ENCODE measurements around the gene GAS2L3. TPM values are rescaled to one million over a fixed set of nuclear protein-coding genes. Genes with fewer than 3 reads are reported as not detected.
"Not testable (repeated sequence)": the region's sequence is repeated elsewhere in the genome, so short reads cannot be mapped to it uniquely, and the experiment has no call there.

GAS2L3 gene
- total RNA-seq, 4 donors from 2014 or later, result 0.12 to 3.8 (median 0.51) TPM

GRCh38 chr12:100579844-100580243 is 6.4 kb downstream of the GAS2L3 start:
- no peaks in the 10 kb centered on the region for H3K9me3 ChIP-seq
- no peak for ATAC-seq
- intact Hi-C loops (cut with DNase I; ENCODE audit: low total_unique reads), result loop anchor here (10.0 kb wide), 1 partner anchor 315 kb away; the partner anchor contains the start of genes DEPDC4 and SCYL2

GRCh38 chr12:100584256-100584655 is 10.8 kb downstream of the GAS2L3 start:
- DNase-seq (no peak), ATAC-seq (no peak)
- no peak overlapping the region for H3K4me3 ChIP-seq
- H3K27me3 ChIP-seq, result no peaks in the 10 kb centered on the region
- no peaks in the 10 kb centered on the region for H3K9me3 ChIP-seq
- TF ChIP-seq CTCF (IDR thresholded peaks at IDR 0.05 in 4 of 5, conservative IDR thresholded peaks at IDR 0.05 in 1 of 5) (no peak), POLR2A (IDR thresholded peaks at IDR 0.05) (no peak)
- intact Hi-C loops (cut with DNase I; ENCODE audit: low total_unique reads), result no loop called here
- H3K4me1 ChIP-seq, result no peaks in the 10 kb centered on the region
- in situ Hi-C loops (cut with MboI; ENCODE audit: low sequenced_read_pairs in 4 of 4), result no loop called here
- no peak overlapping the region for H3K27ac ChIP-seq
- no peaks in the 10 kb centered on the region for H3K36me3 ChIP-seq

More at GRCh38 chr12:100579844-100580243, 6.4 kb downstream of the GAS2L3 start:
- peaks cover under 1 to 4% of the 10 kb centered on the region in 2 donors for H3K4me1 ChIP-seq
- peaks cover 0 to 3% (median 2%) of the 10 kb centered on the region in 3 donors for H3K27me3 ChIP-seq
- no peak for DNase-seq
- H3K27ac ChIP-seq, result no peak overlapping the region
- H3K36me3 ChIP-seq, result no peaks in the 10 kb centered on the region
- TF ChIP-seq CTCF (IDR thresholded peaks at IDR 0.05 in 4 of 5, conservative IDR thresholded peaks at IDR 0.05 in 1 of 5) (no peak), POLR2A (IDR thresholded peaks at IDR 0.05) (no peak)
- H3K4me3 ChIP-seq, result no peak overlapping the region
- in situ Hi-C loops (cut with MboI; ENCODE audit: low sequenced_read_pairs in 4 of 4), result no loop called here

- H3K4me3 ChIP-seq, result no peak overlapping the region
- DNase-seq, result no peak
- H3K27ac ChIP-seq, result no peak overlapping the region
- no peaks in the 10 kb centered on the region for H3K36me3 ChIP-seq
- TF ChIP-seq CTCF (IDR thresholded peaks at IDR 0.05 in 4 of 5, conservative IDR thresholded peaks at IDR 0.05 in 1 of 5) (no peak), POLR2A (IDR thresholded peaks at IDR 0.05) (no peak)
- H3K9me3 ChIP-seq, result no peaks in the 10 kb centered on the region
- ATAC-seq, result no peak
- in situ Hi-C loops (cut with MboI; ENCODE audit: low sequenced_read_pairs in 4 of 4), result no loop called here
- intact Hi-C loops (cut with DNase I; ENCODE audit: low total_unique reads), result no loop called here
- H3K27me3 ChIP-seq, result no peaks in the 10 kb centered on the region
- H3K4me1 ChIP-seq, result no peaks in the 10 kb centered on the region
These were observed 18.5 kb downstream of the GAS2L3 start for GRCh38 chr12:100591979-100592378.

GRCh38 chr12:100593490-100593889 is 20.0 kb downstream of the GAS2L3 start:
- Histone ChIP-seq H3K36me3 (no peaks in the 10 kb centered on the region), H3K4me1 (no peaks in the 10 kb centered on the region), H3K4me3 (no peak overlapping the region), H3K27me3 (no peaks in the 10 kb centered on the region), H3K27ac (no peak overlapping the region), H3K9me3 (no peaks in the 10 kb centered on the region)
- ATAC-seq, result no peak
- TF ChIP-seq POLR2A (IDR thresholded peaks at IDR 0.05) (no peak), CTCF (IDR thresholded peaks at IDR 0.05 in 4 of 5, conservative IDR thresholded peaks at IDR 0.05 in 1 of 5) (no peak)
- intact Hi-C loops (cut with DNase I; ENCODE audit: low total_unique reads), result no loop called here
- in situ Hi-C loops (cut with MboI; ENCODE audit: low sequenced_read_pairs in 4 of 4), result no loop called here
- DNase-seq, result no peak

GRCh38 chr12:100601626-100602025 is 28.1 kb downstream of the GAS2L3 start:
- H3K4me1 ChIP-seq, result no peaks in the 10 kb centered on the region
- no peak overlapping the region for H3K4me3 ChIP-seq
- ATAC-seq (no peak), DNase-seq (no peak)
- H3K36me3 ChIP-seq, result no peaks in the 10 kb centered on the region
- no peaks in the 10 kb centered on the region for H3K27me3 ChIP-seq
- in situ Hi-C loops (cut with MboI; ENCODE audit: low sequenced_read_pairs in 4 of 4), result no loop called here
- intact Hi-C loops (cut with DNase I; ENCODE audit: low total_unique reads), result no loop called here
- H3K27ac ChIP-seq, result no peak overlapping the region
- TF ChIP-seq CTCF (IDR thresholded peaks at IDR 0.05 in 4 of 5, conservative IDR thresholded peaks at IDR 0.05 in 1 of 5), result no peak
- H3K9me3 ChIP-seq, result no peaks in the 10 kb centered on the region

- H3K4me1 ChIP-seq; in situ Hi-C loops (cut with MboI; ENCODE audit: low sequenced_read_pairs in 4 of 4); H3K27me3 ChIP-seq; DNase-seq; H3K36me3 ChIP-seq; intact Hi-C loops (cut with DNase I; ENCODE audit: low total_unique reads); H3K27ac ChIP-seq; ATAC-seq; H3K4me3 ChIP-seq; H3K9me3 ChIP-seq: not testable (repeated sequence)
These were observed 29.5 kb downstream of the GAS2L3 start for GRCh38 chr12:100602997-100603396.
